HG02973 (cell line): ENCODE measurements around the gene NHLH2.

ENCODE experiments used
- ATAC-seq: cut with Tn5 transposase; IDR thresholded peaks from one replicate; pipeline ENCODE4 v1.9.1; 2021; ENCODE audit warnings: moderate library complexity; ENCODE audit not compliant: unreplicated experiment

Gene NHLH2

GRCh38 chr1:115840605-115841460 lies at the start of gene NHLH2:
Gene NHLH2 (minus strand): TSS chr1:115841126. CDS start chr1:115838372, 2,754 bp downstream.
- no peak for ATAC-seq

GRCh38 chr1:115890580-115890979 lies 49.7 kb upstream of the NHLH2 start:
- ATAC-seq, result no peak

- ATAC-seq, result no peak
Measured at GRCh38 chr1:115888976-115889375, 48.0 kb upstream of the NHLH2 start.

GRCh38 chr1:115882913-115883902 lies 42.3 kb upstream of the NHLH2 start:
- no peak for ATAC-seq

GRCh38 chr1:115880981-115881672 lies 40.2 kb upstream of the NHLH2 start:
- no peak for ATAC-seq

GRCh38 chr1:115879977-115880376 lies 39.1 kb upstream of the NHLH2 start:
- ATAC-seq, result no peak

- ATAC-seq, result no peak
Measured at GRCh38 chr1:115877511-115877910, 36.6 kb upstream of the NHLH2 start.

- ATAC-seq, result no peak
Measured at GRCh38 chr1:115874904-115875303, 34.0 kb upstream of the NHLH2 start.

- no peak for ATAC-seq
Measured at GRCh38 chr1:115874497-115874896, 33.6 kb upstream of the NHLH2 start.

GRCh38 chr1:115873184-115873583 lies 32.3 kb upstream of the NHLH2 start:
- ATAC-seq, result no peak

GRCh38 chr1:115869064-115869463 lies 28.1 kb upstream of the NHLH2 start:
- ATAC-seq, result no peak

GRCh38 chr1:115867216-115867615 lies 26.3 kb upstream of the NHLH2 start:
- ATAC-seq, result no peak

- ATAC-seq, result no peak
Measured at GRCh38 chr1:115865704-115866380, 24.9 kb upstream of the NHLH2 start.

- ATAC-seq, result no peak
Measured at GRCh38 chr1:115862403-115862802, 21.5 kb upstream of the NHLH2 start.

GRCh38 chr1:115854005-115854404 lies 13.1 kb upstream of the NHLH2 start:
- no peak for ATAC-seq

GRCh38 chr1:115850937-115851336 lies 10.0 kb upstream of the NHLH2 start:
- ATAC-seq, result no peak

GRCh38 chr1:115847787-115848186 lies 6.9 kb upstream of the NHLH2 start:
- ATAC-seq, result no peak

GRCh38 chr1:115842948-115843347 lies 2.0 kb upstream of the NHLH2 start:
- ATAC-seq, result no peak

- no peak for ATAC-seq
Measured at GRCh38 chr1:115839679-115840237, 1.2 kb downstream of the NHLH2 start.

GRCh38 chr1:115839029-115839678 lies 1.8 kb downstream of the NHLH2 start:
- ATAC-seq, result no peak
